ENCODE data around the gene COQ10B. TPM values are rescaled to one million over a fixed set of nuclear protein-coding genes. Genes with fewer than 3 reads are reported as not detected.

Gene COQ10B
- total and polyA plus RNA-seq, 11 donors, result 21.6 to 39.9 (median 33.8) TPM

DNA sequence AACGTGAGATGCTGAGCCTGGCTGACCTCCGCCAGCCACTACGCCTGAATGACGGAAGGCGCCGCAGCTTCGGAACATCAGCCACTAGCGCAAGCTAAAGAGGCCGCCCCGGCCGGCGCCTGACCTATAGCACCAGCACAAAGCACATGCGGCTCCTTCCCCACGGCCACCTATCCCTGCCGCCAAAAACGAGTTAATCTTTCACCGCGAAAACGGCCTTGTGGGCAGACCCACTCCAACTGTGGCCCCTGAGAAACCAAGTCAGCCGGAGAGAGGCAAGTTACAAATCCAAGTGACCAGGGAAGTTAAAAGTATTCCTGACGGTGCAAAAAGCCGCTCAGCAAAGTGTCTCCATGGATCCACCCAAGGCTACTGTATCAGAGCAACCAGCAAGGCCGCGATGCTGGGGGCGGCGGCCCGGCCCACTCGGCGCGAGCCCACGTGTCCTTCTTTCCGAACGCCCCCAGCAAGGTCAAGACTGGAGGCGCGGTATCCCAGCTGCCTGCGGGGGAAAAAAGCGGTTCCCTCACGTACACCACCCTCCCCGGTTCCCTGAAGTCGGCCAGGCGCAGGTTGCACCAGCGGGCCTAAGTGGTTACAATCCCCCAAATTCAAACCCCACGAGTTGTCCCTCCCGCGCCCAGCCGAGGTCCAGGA lies 45.7 kb downstream of the COQ10B start:
- H3K27me3 ChIP-seq, result no peaks in the 10 kb centered on the region
- WGBS, 4 donors, result 0 to 1% (median 0%) methylated on average over 35 to 46 of the region's 46 CpGs
- peak in 3 of 4 donors; percentile 8 to 41 (median 22) for ATAC-seq
- DNase-seq, result peak; percentile 48 to 77 (median 71)
- no peaks in the 10 kb centered on the region for H3K9me3 ChIP-seq
- H3K4me1 ChIP-seq, result peaks cover 8 to 61% (median 36%) of the 10 kb centered on the region in 12 donors
- intact Hi-C loops (cut with DNase I), result loop anchor here in 5 of 10 donors (1.0 to 10.0 kb wide), 6 partner anchors 46 to 276 kb away; partner anchors contain the start of genes COQ10B (in 2 of the 5) and MARS2 (in 1 of the 5)
- H3K4me3 ChIP-seq, result peak overlapping the region; percentile 40 to 96 (median 81)
- H3K36me3 ChIP-seq, result peaks cover 0 to 68% (median 60%) of the 10 kb centered on the region in 9 donors
- TF ChIP-seq POLR2A (IDR thresholded peaks at IDR 0.05), result no peak
- TF ChIP-seq, protein P1, sequence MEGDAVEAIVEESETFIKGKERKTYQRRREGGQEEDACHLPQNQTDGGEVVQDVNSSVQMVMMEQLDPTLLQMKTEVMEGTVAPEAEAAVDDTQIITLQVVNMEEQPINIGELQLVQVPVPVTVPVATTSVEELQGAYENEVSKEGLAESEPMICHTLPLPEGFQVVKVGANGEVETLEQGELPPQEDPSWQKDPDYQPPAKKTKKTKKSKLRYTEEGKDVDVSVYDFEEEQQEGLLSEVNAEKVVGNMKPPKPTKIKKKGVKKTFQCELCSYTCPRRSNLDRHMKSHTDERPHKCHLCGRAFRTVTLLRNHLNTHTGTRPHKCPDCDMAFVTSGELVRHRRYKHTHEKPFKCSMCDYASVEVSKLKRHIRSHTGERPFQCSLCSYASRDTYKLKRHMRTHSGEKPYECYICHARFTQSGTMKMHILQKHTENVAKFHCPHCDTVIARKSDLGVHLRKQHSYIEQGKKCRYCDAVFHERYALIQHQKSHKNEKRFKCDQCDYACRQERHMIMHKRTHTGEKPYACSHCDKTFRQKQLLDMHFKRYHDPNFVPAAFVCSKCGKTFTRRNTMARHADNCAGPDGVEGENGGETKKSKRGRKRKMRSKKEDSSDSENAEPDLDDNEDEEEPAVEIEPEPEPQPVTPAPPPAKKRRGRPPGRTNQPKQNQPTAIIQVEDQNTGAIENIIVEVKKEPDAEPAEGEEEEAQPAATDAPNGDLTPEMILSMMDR (IDR thresholded peaks at IDR 0.05), result no peak
- H3K27ac ChIP-seq, result peak overlapping the region; percentile 70 to 99 (median 96)

- peak within 1 kb of the TSS; percentile 56 to 96 (median 81) for H3K4me3 ChIP-seq
- 0 to 1% (median 0%) methylated on average over 34 to 104 of the region's 104 CpGs for WGBS, 4 donors
- peaks cover 8 to 61% (median 36%) of the 10 kb centered on the region in 12 donors for H3K4me1 ChIP-seq
- peak; percentile 98 to 99 (median 99) for DNase-seq
- H3K27ac ChIP-seq, result peak within 1 kb of the TSS; percentile 79 to 99 (median 96)
- intact Hi-C loops (cut with DNase I), result loop anchor here in 8 of 10 donors (1.0 to 10.0 kb wide), 14 partner anchors 15 to 279 kb away; partner anchors contain the start of genes COQ10B (in 7 of the 8) and MARS2 (in 3 of the 8)
- no peaks in the 10 kb centered on the region for H3K27me3 ChIP-seq
- no peaks in the 10 kb centered on the region for H3K9me3 ChIP-seq
- ATAC-seq, result peak; percentile 96 to 98 (median 97)
- peaks cover 0 to 68% (median 60%) of the 10 kb centered on the region in 9 donors for H3K36me3 ChIP-seq
- TF ChIP-seq, protein P1 (IDR thresholded peaks at IDR 0.05), result peak in 1 of 12 donors; percentile 14
- peak; percentile 19 to 89 for TF ChIP-seq POLR2A (IDR thresholded peaks at IDR 0.05)
Observed at GRCh38 chr2:197499594-197500502, 46.5 kb downstream of the COQ10B start, which contains the start of the genes HSPD1 and HSPE1. Gene HSPD1, minus strand, starts transcription at chr2:197499840. Its CDS starts 992 bp downstream, at chr2:197498848. Gene HSPE1, plus strand, starts transcription at chr2:197500379. Its CDS starts 58 bp downstream, at chr2:197500437.

GRCh38 chr2:197500503-197501131 lies 47.3 kb downstream of the COQ10B start:
- WGBS, 4 donors, result 0 to 1% (median 0%) methylated on average over 21 to 30 of the region's 30 CpGs
- H3K9me3 ChIP-seq, result no peaks in the 10 kb centered on the region
- intact Hi-C loops (cut with DNase I), result loop anchor here in 7 of 10 donors (1.0 to 10.0 kb wide), 9 partner anchors 14 to 278 kb away; partner anchors contain the start of genes COQ10B (in 5 of the 7) and MARS2 (in 2 of the 7)
- no peaks in the 10 kb centered on the region for H3K27me3 ChIP-seq
- ATAC-seq, result peak in 3 of 4 donors; percentile 5 to 10 (median 5)
- H3K4me3 ChIP-seq, result peak overlapping the region; percentile 56 to 96 (median 81)
- H3K4me1 ChIP-seq, result peaks cover 5 to 56% (median 36%) of the 10 kb centered on the region in 12 donors
- TF ChIP-seq, protein P1 (IDR thresholded peaks at IDR 0.05), result no peak
- no peak for TF ChIP-seq POLR2A (IDR thresholded peaks at IDR 0.05)
- H3K27ac ChIP-seq, result peak overlapping the region; percentile 79 to 99 (median 96)
- H3K36me3 ChIP-seq, result peaks cover 0 to 67% (median 59%) of the 10 kb centered on the region in 9 donors
- DNase-seq, result no peak
